HG02588 (cell line): ENCODE data around the gene BHLHE40.
"Not testable (repeated sequence)": the region's sequence is repeated elsewhere in the genome, so short reads cannot be mapped to it uniquely, and the experiment has no call there.

Experiments
- ATAC-seq: cut with Tn5 transposase; IDR thresholded peaks from one replicate; pipeline ENCODE4 v1.9.1; 2021; ENCODE audit warnings: mild to moderate bottlenecking, moderate library complexity; ENCODE audit not compliant: unreplicated experiment

BHLHE40 gene

DNA sequence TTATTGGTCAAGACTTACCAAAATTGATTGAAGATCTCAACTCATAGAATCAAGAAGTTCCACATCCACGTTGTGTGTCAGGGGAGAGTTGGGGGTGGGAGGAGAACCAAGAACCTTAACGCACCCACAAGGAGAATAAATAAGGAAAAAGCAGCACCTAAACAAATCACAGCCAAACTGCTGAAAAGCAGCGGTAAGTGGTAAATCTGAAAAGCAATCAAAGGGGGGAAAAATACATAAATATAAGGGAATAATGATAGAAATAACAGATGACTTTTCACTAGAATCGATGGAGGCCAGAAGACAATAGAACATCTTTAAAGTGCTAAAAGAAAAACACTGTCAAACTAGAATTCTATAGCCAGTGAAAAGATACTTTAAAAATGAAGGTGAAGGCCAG is 20.1 kb upstream of the BHLHE40 start:
- ATAC-seq = no peak

DNA sequence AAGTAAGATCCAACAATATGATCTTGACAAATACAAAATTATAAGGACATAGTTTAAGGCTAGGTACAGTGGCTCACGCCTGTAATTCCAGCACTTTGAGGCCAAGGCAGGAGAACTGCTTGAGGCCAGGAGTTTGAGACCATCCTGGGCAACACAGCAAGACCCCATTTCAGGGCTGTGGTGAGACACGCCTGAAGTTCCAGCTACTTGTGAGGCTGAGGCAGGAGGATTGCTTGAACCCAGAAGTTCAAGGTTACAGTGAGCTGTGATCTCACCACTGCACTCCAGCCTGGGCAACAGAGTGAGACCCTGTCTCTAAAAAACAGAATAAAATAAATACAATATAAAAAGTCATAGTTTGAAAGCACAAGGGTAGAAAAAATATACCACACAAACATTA is 17.4 kb upstream of the BHLHE40 start:
- ATAC-seq = not testable (repeated sequence)

DNA sequence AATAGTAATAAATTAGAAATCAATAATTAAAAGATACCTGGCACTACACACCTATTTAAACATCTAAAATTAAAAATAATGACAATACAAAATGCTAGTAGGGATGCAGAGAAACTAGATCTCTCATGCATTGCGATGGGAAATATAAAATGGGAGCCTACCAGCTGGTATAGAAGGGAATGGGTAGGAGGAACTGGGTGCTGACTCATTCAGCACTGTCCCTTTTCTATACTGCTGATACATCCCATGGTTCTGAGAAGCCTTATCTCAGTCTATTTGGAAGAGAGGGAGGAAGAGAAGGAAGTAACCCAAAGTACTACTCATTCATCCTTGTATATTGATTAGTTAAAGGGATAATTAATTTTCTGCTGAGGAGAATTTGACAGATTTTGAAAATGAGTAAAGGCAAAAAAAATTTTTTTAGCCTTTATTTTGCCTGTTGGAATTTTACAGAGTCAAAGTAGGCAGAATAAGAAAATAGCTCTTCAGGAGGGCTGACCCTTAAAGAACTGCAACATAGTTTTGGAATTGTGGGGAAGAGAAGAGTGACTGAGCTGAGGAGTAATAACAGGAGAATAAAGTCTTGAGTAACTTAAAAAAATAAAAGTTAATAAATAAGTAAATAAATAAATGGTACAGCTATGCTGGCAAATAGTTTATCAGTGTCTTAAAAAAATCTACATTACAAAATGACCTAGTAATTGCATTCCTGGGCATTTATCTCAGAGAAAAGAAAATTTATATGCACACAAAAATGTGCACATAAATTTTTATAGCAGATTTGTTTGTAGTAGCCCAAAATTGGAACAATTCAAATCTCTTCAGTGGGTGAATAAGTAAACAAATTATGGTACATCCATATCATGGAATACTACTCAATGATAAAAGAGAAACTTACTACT is 15.3 kb upstream of the BHLHE40 start:
- ATAC-seq = no peak

DNA sequence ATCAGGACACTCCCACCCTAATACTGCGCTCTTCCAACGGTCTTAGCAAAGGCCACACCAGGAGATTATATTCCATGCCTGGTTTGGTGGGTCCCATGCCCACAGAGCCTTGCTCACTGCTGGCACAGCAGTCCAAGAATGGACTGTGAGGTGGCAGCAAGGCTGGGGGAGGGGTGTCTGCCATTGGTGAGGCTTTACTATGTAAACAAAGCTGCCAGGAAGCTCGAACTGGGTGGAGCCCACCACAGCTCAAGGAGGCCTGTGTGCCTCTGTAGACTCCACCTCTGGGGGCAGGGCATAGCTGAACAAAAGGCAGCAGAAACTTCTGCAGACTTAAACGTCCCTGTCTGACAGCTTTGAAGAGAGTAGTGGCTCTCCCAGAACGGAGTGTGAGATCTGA is 13.2 kb upstream of the BHLHE40 start:
- ATAC-seq = not testable (repeated sequence)

DNA sequence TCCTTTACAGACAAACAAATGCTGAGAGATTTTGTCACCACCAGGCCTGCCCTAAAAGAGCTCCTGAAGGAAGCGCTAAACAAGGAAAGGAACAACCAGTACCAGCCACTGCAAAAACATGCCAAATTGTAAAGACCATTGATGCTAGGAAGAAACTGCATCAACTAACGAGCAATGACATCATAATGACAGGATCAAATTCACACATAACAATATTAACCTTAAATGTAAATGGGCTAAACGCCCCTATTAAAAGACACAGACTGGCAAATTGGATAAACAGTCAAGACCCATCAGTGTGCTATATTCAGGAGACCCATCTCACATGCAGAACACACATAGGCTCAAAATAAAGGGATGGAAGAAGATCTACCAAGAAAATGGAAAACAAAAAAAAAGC is 11.6 kb upstream of the BHLHE40 start:
- not testable (repeated sequence) for ATAC-seq

DNA sequence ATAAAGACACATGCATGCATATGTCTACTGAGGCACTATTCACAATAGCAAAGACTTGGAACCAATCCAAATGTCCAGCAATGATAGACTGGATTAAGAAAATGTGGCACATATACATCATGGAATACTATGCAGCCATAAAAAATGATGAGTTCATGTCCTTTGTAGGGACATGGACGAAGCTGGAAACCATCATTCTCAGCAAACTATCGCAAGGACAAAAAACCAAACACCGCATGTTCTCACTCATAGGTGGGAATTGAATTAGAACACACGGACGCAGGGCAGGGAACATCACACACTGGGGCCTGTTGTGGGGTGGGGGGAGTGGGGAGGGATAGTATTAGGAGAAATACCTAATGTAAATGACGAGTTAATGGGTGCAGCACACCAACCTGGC is 7.8 kb upstream of the BHLHE40 start:
- not testable (repeated sequence) for ATAC-seq

DNA sequence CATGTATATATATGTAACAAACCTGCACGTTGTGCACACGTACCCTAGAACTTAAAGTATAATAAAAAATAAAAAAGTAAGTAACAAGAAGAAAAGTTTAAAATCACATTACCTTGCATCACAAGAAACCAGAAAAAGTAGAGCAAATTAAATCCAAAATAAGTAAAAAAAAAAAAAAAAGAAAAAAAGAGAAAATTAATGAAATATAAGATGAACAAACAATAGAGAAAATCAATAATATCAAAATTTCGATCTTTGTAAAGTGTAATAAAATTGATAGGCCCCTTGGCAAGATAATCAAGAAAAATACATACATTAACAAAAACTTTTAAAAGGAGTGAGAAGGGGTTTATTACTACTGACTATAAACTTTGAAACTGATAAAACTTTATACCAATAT is 7.4 kb upstream of the BHLHE40 start:
- no peak for ATAC-seq

DNA sequence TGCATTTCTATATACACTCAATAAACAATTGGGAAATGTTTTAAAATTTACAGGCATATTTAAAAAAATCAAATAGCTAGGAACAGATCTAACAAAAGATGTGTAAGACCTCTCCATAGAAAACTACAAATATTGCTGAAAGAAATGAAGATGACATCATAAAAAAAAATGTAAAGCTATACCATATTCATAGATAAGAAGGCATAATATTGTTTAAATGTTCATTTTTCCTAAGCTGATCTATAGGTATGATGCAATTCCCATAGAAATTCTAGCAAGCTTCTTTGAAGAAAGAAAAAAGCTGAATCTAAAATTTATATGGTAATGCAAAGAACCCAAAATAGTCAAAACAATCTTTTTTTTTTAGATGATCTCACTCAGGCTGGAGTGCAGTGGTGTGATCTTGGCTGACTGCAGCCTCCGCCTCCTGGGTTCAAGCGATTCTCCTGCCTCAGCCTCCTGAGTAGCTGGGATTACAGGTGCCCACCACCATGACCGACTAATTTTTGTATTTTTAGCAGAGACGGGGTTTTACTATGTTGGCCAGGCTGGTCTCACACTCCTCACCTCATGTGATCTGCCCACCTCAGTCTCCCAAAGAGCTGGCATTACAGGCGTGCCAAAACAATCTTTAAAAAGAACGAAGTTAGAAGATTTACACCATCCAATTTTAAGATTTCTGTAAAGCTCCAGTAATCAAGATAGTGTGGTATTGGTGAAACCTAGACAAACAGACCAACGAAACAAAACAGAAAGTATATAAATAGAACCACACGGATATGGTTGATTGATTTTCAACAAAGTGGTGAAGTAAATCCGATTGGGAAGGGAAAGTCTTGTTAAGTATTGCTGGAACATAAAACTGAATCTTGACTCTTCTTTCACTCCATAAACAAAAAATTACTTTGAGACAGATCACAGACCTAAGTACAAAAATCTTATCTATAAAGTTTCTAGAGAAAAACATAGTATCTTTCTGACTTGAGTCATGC is 6.3 kb upstream of the BHLHE40 start:
- no peak for ATAC-seq

DNA sequence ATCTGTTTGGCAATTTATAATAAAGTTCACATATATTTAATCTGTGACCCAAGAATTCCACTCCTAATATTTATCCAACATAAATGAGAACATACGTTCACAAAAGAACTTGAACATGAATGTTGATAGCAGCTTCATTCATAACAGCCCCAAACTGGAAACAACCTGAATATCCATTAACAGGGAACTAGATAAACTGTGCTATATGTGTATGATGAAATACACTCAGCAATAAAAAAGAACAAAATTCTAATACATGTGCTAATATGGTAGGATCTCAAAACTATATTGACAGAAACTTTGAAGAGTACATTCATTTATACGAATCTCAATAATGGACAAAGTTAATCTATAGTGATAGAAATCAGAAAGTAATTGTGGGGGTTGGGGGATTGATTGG is 5.1 kb upstream of the BHLHE40 start:
- no peak for ATAC-seq

DNA sequence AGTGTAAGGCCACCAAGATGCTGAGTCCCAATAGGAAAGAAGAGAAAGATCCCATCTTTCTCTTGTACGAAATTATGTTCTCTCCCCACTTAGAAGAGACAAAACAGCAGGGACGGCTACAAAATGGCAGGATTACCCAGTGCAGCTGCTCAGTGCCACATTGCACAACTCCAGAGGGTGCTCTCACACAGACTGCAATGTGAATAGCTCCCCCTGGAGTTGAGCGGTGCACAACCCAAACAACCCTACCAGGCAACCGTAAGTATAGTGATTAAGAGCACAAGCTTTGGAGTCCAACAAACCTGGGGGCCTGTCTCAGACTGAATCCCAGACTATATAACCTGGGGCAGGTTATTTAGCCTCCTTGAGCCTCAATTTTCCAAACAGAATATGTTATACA is 3.1 kb upstream of the BHLHE40 start:
- no peak for ATAC-seq

DNA sequence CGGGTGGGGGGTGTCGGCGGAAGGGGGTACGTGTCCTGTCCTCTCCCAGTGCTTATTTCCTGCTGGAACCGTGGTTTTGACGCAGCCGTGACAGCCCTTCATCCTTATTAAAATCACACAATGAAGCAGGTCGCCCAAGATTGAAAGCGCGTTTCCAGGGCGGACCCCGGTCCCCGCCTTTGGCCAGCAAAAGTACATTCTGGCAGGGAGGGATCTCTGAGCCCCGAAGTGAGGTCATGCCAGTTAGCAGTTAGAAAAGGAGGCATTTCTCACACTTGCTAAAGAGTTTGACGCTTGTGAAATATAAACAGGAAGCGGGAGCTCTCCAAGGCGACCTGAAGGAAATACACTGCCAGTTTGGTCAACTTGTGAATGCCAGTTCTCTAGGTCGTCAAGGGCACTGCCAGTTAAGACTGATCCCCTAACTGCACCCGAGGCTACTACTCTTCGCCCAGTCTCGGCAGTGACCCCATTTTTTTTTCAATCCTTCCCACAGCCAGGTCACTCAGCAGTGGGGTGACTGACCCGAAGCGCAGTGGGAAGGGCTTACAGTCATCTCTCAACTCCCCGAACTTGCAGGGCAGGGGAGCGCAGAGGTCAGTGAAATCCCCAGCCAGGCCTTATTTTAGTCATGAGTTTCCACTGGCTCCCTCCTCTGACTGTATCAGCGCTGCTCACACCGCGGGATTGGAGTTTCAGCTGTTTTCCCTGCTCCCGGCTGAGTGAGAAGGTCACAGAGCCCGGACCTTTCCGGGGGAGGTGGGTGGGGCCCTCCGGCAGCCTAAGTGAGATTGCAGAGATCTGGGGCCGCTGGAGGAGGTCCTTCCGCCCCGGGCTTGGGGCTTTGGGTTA is 2.0 kb upstream of the BHLHE40 start:
- peak; percentile 32 for ATAC-seq

DNA sequence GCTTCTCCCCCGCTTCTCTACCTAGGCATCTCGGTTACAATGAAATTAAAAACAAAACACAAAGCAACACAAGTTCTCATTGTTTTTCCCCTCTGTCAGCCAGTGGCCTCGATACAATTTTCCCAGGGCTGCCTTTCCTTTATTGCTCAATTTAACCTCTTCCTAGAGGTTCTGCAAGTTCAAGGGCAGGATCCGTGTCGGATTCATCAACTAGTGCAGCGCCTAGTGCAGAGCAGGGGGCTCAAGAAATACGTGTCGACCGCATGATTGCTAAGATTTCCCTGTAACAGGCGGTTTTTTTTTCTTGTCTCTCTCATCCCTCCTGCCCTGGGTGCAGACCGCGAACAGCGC is 1.4 kb upstream of the BHLHE40 start:
- no peak for ATAC-seq

DNA sequence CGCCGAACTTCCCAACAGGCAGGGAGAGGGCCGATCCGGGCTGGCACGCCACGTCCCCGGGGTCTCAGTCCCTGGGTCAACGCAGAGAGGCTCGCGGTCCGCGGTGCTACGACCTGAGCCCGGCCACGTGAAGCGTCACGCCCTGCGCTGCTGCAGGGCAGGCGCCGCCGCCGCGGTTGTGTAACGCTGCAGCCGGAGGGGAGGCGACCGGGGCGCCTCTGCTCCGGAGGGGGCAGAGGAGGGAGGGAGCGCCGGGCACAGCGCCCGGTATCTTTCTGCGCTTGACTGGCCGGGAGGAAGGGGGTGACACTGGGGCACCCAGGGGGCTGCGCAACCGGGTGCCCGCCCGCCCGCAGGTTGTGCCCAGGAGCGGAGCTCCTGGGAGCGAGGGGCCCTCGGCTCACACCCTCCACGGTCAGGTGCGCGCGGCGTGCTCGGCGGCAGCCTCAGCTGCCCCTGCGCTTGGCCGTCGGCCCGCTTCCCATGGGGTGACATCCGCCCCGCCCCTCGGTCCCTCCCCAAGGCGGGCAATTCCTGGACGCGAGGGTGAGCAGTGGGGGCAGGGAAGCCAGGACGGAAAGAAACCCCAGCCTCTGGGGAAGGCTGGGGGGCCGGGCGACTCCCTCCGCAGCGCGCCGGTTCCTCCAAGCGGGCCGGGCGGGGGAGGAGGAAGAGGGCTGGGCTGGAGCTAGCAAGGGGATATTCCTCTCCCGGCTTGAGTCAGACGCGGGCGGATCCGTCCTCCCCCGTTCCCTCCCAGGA is 852 bp upstream of the BHLHE40 start:
- peak; percentile 43 for ATAC-seq

DNA sequence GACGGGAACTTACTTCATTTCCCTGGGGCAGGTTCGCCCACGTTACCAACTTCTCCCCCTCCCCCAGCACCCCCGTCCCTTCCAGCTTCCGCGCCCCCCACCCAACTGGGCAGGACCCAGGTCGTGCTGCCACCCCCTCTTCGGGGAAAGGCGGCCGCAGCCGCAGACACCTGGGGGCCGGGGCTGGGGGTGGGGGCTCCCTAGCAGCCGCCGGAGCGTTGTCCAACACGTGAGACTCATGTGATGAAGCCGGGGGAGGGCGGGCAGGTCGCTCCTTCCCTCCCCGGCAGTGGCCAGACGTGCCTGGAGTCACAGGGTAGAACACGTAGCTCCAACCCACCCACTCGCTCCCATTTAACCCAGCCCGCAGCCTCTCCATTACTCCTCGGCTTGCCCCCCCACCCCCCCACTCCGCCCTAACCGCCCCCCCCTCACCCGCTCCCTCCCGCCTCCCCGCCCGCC is 240 bp upstream of the BHLHE40 start:
- ATAC-seq = peak; percentile 36

DNA sequence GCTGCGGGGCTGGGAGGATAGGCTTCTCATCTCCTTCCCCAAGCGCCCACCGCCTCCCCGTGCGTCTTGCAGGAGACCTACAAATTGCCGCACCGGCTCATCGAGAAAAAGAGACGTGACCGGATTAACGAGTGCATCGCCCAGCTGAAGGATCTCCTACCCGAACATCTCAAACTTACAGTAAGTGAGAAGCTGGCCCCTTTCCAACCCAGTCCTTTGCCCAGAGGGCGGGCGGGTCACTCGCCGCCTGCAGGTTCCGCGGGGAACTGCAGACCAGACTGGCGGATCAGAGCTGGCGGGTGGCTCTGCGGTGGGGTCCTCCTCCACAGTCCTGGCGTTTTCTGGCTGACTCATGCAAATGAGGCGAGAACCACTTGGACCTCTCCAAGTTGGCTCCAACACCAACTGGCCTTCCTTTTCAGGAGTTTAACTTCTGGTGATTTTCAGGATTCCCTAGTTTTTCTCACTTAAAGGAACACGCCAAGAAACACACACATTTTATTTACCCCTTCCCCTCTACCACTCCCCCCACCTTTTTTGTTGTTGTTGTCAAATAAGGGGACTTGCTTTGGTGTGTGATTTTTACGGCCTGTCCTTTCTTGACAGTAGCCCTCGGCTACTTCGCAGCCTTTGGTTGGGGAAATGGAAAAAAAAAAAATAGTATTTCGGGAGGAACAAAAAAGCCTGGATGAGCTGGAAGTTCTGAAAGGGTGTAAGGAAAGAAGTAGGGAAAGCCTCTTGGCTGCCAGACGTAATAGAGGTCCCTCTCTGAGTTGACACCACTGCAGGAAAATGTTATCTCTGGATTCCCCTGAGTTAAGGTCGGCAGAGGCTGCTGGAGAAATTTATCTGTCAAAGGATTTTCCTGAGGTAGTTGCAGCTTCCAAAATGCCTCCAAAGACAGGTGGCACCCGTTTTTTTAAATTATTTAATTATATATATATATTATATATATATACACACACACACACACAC is 1.3 kb downstream of the BHLHE40 start:
- peak; percentile 16 for ATAC-seq

DNA sequence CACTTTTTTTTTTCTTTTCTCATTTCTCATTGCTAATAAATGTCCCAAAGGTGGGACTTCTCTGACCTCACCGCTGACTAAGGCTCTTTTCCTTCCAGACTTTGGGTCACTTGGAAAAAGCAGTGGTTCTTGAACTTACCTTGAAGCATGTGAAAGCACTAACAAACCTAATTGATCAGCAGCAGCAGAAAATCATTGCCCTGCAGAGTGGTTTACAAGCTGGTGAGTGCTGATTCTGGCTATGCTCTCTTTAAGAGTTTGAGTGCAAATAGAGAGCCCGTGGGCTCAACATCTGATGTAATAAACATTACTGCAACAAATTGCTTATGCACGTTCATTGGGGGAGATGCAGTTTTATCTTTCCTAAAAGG is 2.0 kb downstream of the BHLHE40 start:
- ATAC-seq = no peak

DNA sequence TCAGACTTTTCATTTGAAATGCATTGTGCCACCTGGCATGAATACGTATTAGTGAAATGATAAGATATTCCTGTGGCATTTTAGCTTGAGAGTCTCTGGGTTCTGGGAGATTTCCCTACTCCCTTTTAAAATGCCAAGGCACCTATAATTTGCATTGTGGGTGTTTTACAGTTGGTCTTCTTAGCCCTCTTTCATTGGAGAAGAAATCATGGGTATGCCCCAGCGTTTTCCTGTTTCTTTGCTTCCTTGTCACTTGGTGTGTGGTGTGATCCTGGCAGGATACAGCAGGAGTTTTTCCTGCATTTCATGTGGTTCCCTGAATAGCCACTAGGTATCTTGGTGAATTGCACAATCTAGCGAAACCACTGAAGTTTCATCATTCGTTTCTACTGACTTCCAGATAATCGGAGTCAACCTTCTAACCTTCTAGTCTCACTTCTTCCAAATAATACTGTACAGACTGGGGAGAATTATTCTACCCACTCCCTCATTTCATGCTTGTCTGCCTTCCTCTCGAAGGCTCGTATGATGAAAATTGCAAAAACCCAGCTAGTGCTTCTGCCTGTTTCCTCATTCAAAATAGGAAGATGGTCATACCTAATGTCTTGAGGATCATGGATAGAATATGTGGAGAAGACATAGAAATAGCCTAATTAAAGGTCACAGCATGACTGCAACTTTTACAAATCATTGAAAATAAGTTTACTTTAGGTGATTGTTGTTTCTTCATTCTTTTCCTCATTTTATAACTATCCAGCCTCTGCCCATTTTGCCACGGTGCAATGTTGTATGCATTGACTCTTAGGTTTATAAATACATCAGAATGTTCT is 2.6 kb downstream of the BHLHE40 start:
- no peak for ATAC-seq
